Posterior vena cava (tissue), 2 donors: Measurements from ENCODE around the gene ARMC5. TPM values are rescaled to one million over a fixed set of nuclear protein-coding genes. Genes with fewer than 3 reads are reported as not detected.

Experiments
- DNase-seq: peaks from one replicate; pipeline ENCODE4 v3.0.0-alpha.2; 2020; ENCODE audit warnings: low spot score
- intact Hi-C, 2 donors: fragments of 100-400 bp; cut with DNase I; formaldehyde crosslinking; loops; one replicate each; pipeline versions ENCODE4 v1.14.1 to v1.14.2; 2022 to 2023
- total RNA-seq, 2 donors: library from RNA; stranded (reverse); fragmentation: NEBNext Ultra II Directional; extraction: Animal tissue kit (Norgen Biotek cat#: 25700); gene quantifications; one replicate each; pipeline ENCODE4 v1.2.1, GENCODE V29; 2021
- donor health status: DM: yes; HTN: yes; CAD: no.
- donor health status: DM: yes; HTN: yes; CAD: no.

The ARMC5 gene
- total RNA-seq, 2 donors from 2014 or later = 6.4 to 8.3 TPM

- DNase-seq = no peak
- intact Hi-C loops = no loop called here
Observed at GRCh38 chr16:31508706-31509195, 49.5 kb downstream of the ARMC5 start.

DNA sequence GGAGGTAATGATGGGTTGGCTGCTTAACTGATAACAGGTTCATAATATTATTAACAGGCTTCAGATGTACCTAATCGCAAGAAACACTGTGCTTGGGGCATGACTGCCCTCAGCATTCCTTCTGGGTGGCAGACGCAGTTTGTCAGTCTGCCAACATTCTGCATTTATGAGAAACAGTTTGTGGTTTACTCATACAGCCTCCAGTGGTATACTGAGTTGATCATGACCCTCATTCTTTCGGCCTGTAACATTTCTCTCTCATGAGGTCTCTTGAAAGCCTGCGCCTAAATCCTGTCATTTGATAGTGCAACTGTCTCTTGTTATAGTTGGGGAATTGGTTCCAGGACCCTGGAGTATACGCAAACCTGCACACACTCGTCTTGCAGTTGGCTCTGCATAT lies 53.8 kb downstream of the ARMC5 start:
- DNase-seq = no peak
- intact Hi-C loops = no loop called here

- intact Hi-C loops = no loop called here
- no peak for DNase-seq
Observed at GRCh38 chr16:31513884-31514283, 54.6 kb downstream of the ARMC5 start.

Other genes starting within 250 kb of the ARMC5 start
- gene TRIM72, start 245.4 kb upstream of the ARMC5 start, total RNA-seq = under 1 TPM; 0.05 to 0.10 TPM
- gene PYDC1, start 242.4 kb upstream of the ARMC5 start, total RNA-seq = not detected
- 10 to 100 TPM; 12.3 to 35.7 TPM for gene ITGAM, start 199.5 kb upstream of the ARMC5 start, total RNA-seq
- 10 to 100 TPM; 13.4 to 15.2 TPM for gene ITGAX, start 104.3 kb upstream of the ARMC5 start, total RNA-seq
- gene ITGAD, start 66.2 kb upstream of the ARMC5 start, total RNA-seq = under 1 TPM in 1 of 2 donors, not detected in 1; 0.24 TPM
- 1 to 10 TPM; 1.1 to 1.5 TPM for gene COX6A2, start 31.1 kb upstream of the ARMC5 start, total RNA-seq
- gene ZNF843, start 16.7 kb upstream of the ARMC5 start, total RNA-seq = 1 to 10 TPM; 1.0 to 1.9 TPM
- 100 to 1,000 TPM; 232 to 239 TPM for gene TGFB1I1, start 12.7 kb downstream of the ARMC5 start, total RNA-seq
- under 1 TPM in 1 of 2 donors, not detected in 1; 0.33 TPM for gene SLC5A2, start 23.6 kb downstream of the ARMC5 start, total RNA-seq
- gene RUSF1, start 48.9 kb downstream of the ARMC5 start, total RNA-seq = 10 to 100 TPM; 40.5 to 46.4 TPM
- 1 to 10 TPM in 1 of 2 donors, not detected in 1; 3.0 TPM for gene AHSP, start 68.4 kb downstream of the ARMC5 start, total RNA-seq